LNCaP clone FGC (cell line): ENCODE measurements around the gene EXOC5.

Experiments used
- DNase-seq: peaks from one replicate; pipeline ENCODE4 v3.0.0-alpha.2; 2011; ENCODE audit warnings: low read depth
- H3K4me3 ChIP-seq: 2 replicates; pipeline ENCODE4 v1.5.1; 2011; ENCODE audit warnings: mild to moderate bottlenecking, low read depth, low read length, control low read depth
- CTCF ChIP-seq: IDR thresholded peaks from 2 replicates; pipeline ENCODE4 v1.5.1; 2012; ENCODE audit warnings: mild to moderate bottlenecking; ENCODE audit not compliant: control insufficient read depth, insufficient read depth; ENCODE audit errors: extremely low read depth

Gene EXOC5

GRCh38 chr14:57168138-57168679, 100.5 kb downstream of the EXOC5 start:
- no peak overlapping the region for H3K4me3 ChIP-seq
- TF ChIP-seq CTCF: no peak
- no peak for DNase-seq

- no peak for DNase-seq
- no peak for TF ChIP-seq CTCF
- H3K4me3 ChIP-seq: no peak overlapping the region
These were observed 107.0 kb downstream of the EXOC5 start for GRCh38 chr14:57161583-57162234.

GRCh38 chr14:57160333-57160732, 108.4 kb downstream of the EXOC5 start:
- DNase-seq: no peak
- TF ChIP-seq CTCF: no peak
- H3K4me3 ChIP-seq: no peak overlapping the region

GRCh38 chr14:57153286-57153685, 115.4 kb downstream of the EXOC5 start:
- DNase-seq: no peak
- no peak for TF ChIP-seq CTCF
- no peak overlapping the region for H3K4me3 ChIP-seq
